Suprapubic skin (tissue), 4 donors: ENCODE measurements around the gene ARSJ.

ENCODE experiments used
- CTCF ChIP-seq, 2 donors: fragments of 200-600 bp in 1 of 2; fragments of 450-650 bp in 1 of 2; sonication (generic) in 1 of 2; IDR thresholded peaks; one replicate each; pipeline ENCODE4 v1.5.1; 2016 to 2019; ENCODE audit warnings: antibody characterized with exemption in 2 of 2, mild to moderate bottlenecking in 1 of 2, moderate library complexity in 1 of 2
- EP300 ChIP-seq: sonication (generic); formaldehyde crosslinking; IDR thresholded peaks from one replicate; pipeline ENCODE4 v1.6.1; 2017; ENCODE audit warnings: antibody characterized with exemption
- POLR2AphosphoS5 ChIP-seq, 3 donors: sonication (generic); formaldehyde crosslinking; IDR thresholded peaks; one replicate each; pipeline ENCODE4 v1.6.1; 2017; ENCODE audit warnings: antibody characterized with exemption in 3 of 3

- TF ChIP-seq CTCF (IDR thresholded peaks at IDR 0.05) (no peak), EP300 (no peak), POLR2AphosphoS5 (IDR thresholded peaks at IDR 0.05) (no peak)
Observed at GRCh38 chr4:114025176-114025777, 45.8 kb upstream of the ARSJ start.
